K562 (cell line): ENCODE measurements around the gene IGDCC3. TPM values are rescaled to one million over a fixed set of nuclear protein-coding genes. Genes with fewer than 3 reads are reported as not detected.

Experiments
- BACH1 ChIP-seq: fragments of 200-800 bp; sonication (Bioruptor generic); IDR thresholded peaks from 2 replicates; pipeline ENCODE4 v1.6.1; 2016; ENCODE audit warnings: missing genetic modification characterization, missing compliant biosample characterization
- BRD9 ChIP-seq: fragments of 450-650 bp; IDR thresholded peaks from 2 replicates; pipeline ENCODE4 v1.6.1; 2018; ENCODE audit warnings: low read depth; ENCODE audit not compliant: partially characterized antibody
- DLX4 ChIP-seq: fragments of 250-450 bp; sonication (Bioruptor Pico); IDR thresholded peaks from 2 replicates; pipeline ENCODE4 v1.6.1; 2021; ENCODE audit warnings: mild to moderate bottlenecking
- ELF2 ChIP-seq: fragments of 250-450 bp; sonication (Bioruptor Pico); IDR thresholded peaks from 2 replicates; pipeline ENCODE4 v1.5.0; 2021; ENCODE audit warnings: mild to moderate bottlenecking
- EP300 ChIP-seq: IDR thresholded peaks from 2 replicates; pipeline ENCODE4 v1.6.1; 2012; ENCODE audit warnings: low read length, improper control_type of control experiment
- MAFK ChIP-seq: IDR thresholded peaks from 2 replicates; pipeline ENCODE4 v1.6.1; 2011; ENCODE audit warnings: low read length, improper control_type of control experiment
- NFXL1 ChIP-seq: fragments of 450-650 bp; formaldehyde crosslinking; IDR thresholded peaks from 2 replicates; pipeline ENCODE4 v1.4.0; 2021; ENCODE audit warnings: mild to moderate bottlenecking
- RBBP5 ChIP-seq: fragments of 200-600 bp; sonication (generic); IDR thresholded peaks from 2 replicates; pipeline ENCODE4 v1.6.1; 2012; ENCODE audit warnings: borderline replicate concordance, mild to moderate bottlenecking, low read length, control low read depth, inconsistent platforms; ENCODE audit not compliant: insufficient read depth, poor library complexity, severe bottlenecking
- RFX1 ChIP-seq: fragments of 450-650 bp; IDR thresholded peaks from 2 replicates; pipeline ENCODE4 v1.6.1; 2016; ENCODE audit warnings: mild to moderate bottlenecking, moderate library complexity
- SIN3A ChIP-seq, 2 experiments: fragments of 150-350 bp in 1 of 2; IDR thresholded peaks; 2 replicates each; pipeline ENCODE4 v1.6.1; 2011 to 2016; ENCODE audit warnings: borderline replicate concordance in 2 of 2, low read depth in 2 of 2, low read length in 2 of 2, mild to moderate bottlenecking in 2 of 2, moderate library complexity in 2 of 2; ENCODE audit not compliant: control insufficient read depth in 1 of 2
- TAL1 ChIP-seq: fragments of 450-650 bp; IDR thresholded peaks from 2 replicates; pipeline ENCODE4 v1.6.1; 2016; ENCODE audit warnings: mild to moderate bottlenecking
- XRCC3 ChIP-seq: fragments of 450-650 bp; IDR thresholded peaks from 2 replicates; pipeline ENCODE4 v1.6.1; 2017; ENCODE audit warnings: mild to moderate bottlenecking, moderate library complexity
- ZKSCAN3 ChIP-seq: fragments of 250-450 bp; sonication (Bioruptor Pico); IDR thresholded peaks from 2 replicates; pipeline ENCODE4 v1.4.0; 2020
- ZNF143 ChIP-seq: sonication (generic); formaldehyde crosslinking; IDR thresholded peaks from 2 replicates; pipeline ENCODE4 v1.9.0; 2022; ENCODE audit warnings: mild to moderate bottlenecking, missing genetic modification reagents
- ZNF23 ChIP-seq: fragments of 250-450 bp; sonication (Bioruptor Pico); IDR thresholded peaks from 2 replicates; pipeline ENCODE4 v1.4.0; 2020; ENCODE audit warnings: mild to moderate bottlenecking
- polyA plus RNA-seq, 8 experiments: library from polyadenylated mRNA; depleted of rRNA in 4 of 8; stranded (reverse) in 5 of 8; unstranded in 3 of 8; fragments of >200 nt; fragmentation: Nextera tagmentation in 2 of 8; fragmentation: Illumina TruSeq in 1 of 8; extraction: Ambion mirVana in 2 of 8; extraction: Trizol in 1 of 8; gene quantifications; 2 replicates each; pipeline versions ENCODE4 v1.2.1 to v1.2.3, GENCODE V29; 2011 to 2014; ENCODE audit warnings: inconsistent platforms in 1 of 8, missing spikeins in 1 of 8
- total RNA-seq, 7 experiments: library from RNA; depleted of rRNA in 6 of 7; stranded (reverse); fragments of >200 nt in 6 of 7; fragmentation: Illumina TruSeq in 2 of 7; extraction: Trizol in 2 of 7; gene quantifications; 2 replicates each; pipeline versions ENCODE4 v1.2.1 to v1.2.3, GENCODE V29; 2011 to 2021; ENCODE audit warnings: low replicate concordance in 1 of 7
- TF ChIP-seq, protein P1 (sequence below): IDR thresholded peaks from 2 replicates; pipeline ENCODE4 v1.6.1; 2011; ENCODE audit warnings: borderline replicate concordance, low read depth, mild to moderate bottlenecking, moderate library complexity, low read length; ENCODE audit not compliant: insufficient read depth, poor library complexity, severe bottlenecking
- TF ChIP-seq, protein P2 (sequence below): IDR thresholded peaks from 2 replicates; pipeline ENCODE4 v1.6.1; 2011; ENCODE audit not compliant: insufficient read length; ENCODE audit errors: extremely low read depth
- TF ChIP-seq, protein P3 (sequence below): fragments of 450-650 bp; IDR thresholded peaks from 2 replicates; pipeline ENCODE4 v1.6.1; 2014; ENCODE audit warnings: low read depth, mild to moderate bottlenecking, moderate library complexity, borderline replicate concordance
- TF ChIP-seq, protein P4 (sequence below): fragments of 450-650 bp; formaldehyde crosslinking; IDR thresholded peaks from 2 replicates; pipeline ENCODE4 v1.4.0; 2020; ENCODE audit warnings: mild to moderate bottlenecking, moderate library complexity
- TF ChIP-seq, protein P5 (sequence below): fragments of 450-650 bp; formaldehyde crosslinking; conservative IDR thresholded peaks from 2 replicates; pipeline ENCODE4 v1.4.0; 2022; ENCODE audit warnings: mild to moderate bottlenecking, missing genetic modification characterization

Gene IGDCC3
- total and polyA plus RNA-seq, 9 of the 15 experiments (the other 6 are each of a cell fraction or from before 2014, with no cell fraction given) = not detected

DNA sequence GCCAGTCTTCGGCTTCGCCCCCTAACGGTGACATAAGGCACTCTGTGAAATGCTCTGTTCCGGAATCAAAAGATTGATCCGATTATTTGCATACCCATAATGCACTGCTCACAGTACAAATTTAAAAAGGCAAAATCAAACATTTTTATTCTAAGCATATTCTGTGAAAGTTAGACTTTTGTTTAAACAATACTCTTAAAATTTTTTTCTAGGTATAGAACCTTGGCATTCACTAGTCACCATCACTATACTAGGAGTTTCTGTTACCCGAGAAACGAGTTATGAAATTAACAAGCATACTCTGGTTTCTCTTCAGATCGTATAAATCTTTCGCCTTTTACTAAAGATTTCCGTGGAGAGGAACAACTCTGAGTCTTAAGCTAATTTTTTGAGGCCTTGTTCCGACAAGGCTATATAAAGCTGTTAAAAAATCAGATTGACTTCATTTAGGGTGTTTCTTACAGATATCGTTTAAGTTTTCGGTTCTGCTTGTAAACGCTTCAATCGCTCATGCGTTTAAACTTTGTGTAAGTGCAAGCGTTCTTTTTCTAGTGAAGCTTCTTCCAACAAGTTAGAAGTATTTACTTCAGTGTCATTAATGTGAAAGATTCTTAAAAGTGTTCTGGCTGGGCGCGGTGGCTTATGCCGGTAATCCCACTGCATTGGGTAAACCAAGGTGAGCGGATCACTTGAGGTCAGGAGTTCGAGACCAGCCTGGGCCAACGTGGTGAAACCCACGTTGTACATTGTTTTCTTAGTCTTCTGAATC, 73.2 kb downstream of the IGDCC3 start, which contains the start of gene RNU5B-1 (continued):
- TF ChIP-seq, protein P1, sequence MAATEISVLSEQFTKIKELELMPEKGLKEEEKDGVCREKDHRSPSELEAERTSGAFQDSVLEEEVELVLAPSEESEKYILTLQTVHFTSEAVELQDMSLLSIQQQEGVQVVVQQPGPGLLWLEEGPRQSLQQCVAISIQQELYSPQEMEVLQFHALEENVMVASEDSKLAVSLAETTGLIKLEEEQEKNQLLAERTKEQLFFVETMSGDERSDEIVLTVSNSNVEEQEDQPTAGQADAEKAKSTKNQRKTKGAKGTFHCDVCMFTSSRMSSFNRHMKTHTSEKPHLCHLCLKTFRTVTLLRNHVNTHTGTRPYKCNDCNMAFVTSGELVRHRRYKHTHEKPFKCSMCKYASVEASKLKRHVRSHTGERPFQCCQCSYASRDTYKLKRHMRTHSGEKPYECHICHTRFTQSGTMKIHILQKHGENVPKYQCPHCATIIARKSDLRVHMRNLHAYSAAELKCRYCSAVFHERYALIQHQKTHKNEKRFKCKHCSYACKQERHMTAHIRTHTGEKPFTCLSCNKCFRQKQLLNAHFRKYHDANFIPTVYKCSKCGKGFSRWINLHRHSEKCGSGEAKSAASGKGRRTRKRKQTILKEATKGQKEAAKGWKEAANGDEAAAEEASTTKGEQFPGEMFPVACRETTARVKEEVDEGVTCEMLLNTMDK = peak; percentile 90
- TF ChIP-seq, protein P2, sequence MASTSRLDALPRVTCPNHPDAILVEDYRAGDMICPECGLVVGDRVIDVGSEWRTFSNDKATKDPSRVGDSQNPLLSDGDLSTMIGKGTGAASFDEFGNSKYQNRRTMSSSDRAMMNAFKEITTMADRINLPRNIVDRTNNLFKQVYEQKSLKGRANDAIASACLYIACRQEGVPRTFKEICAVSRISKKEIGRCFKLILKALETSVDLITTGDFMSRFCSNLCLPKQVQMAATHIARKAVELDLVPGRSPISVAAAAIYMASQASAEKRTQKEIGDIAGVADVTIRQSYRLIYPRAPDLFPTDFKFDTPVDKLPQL = peak; percentile 95
- TF ChIP-seq, protein P3, sequence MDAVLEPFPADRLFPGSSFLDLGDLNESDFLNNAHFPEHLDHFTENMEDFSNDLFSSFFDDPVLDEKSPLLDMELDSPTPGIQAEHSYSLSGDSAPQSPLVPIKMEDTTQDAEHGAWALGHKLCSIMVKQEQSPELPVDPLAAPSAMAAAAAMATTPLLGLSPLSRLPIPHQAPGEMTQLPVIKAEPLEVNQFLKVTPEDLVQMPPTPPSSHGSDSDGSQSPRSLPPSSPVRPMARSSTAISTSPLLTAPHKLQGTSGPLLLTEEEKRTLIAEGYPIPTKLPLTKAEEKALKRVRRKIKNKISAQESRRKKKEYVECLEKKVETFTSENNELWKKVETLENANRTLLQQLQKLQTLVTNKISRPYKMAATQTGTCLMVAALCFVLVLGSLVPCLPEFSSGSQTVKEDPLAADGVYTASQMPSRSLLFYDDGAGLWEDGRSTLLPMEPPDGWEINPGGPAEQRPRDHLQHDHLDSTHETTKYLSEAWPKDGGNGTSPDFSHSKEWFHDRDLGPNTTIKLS = peak; percentile 74; the same call in 1 of the 2 replicates
- TF ChIP-seq ZKSCAN3 (CRISPR knock-in tag) (no peak), NFXL1 (CRISPR knock-in tag) (peak; percentile 96), ZNF23 (0 out of 2 replicates have a peak, but pooled peaks have one; percentile 54), SIN3A (IDR thresholded peaks at IDR 0.05; ENCODE audit: borderline replicate concordance in 2 of 2, control insufficient read depth in 1 of 2, low read depth in 2 of 2, low read length in 2 of 2) (peak; percentile 79 to 98), XRCC3 (no peak), MAFK (no peak), BACH1 (tag) (peak; percentile 84), TAL1 (no peak), RFX1 (peak; percentile 70), DLX4 (CRISPR knock-in tag) (peak; percentile 90), RBBP5 (no peak), ELF2 (CRISPR knock-in tag) (peak; percentile 77), BRD9 (no peak), EP300 (peak; percentile 72), ZNF143 (CRISPR knock-in tag) (peak; percentile 84)
- TF ChIP-seq, protein P4, sequence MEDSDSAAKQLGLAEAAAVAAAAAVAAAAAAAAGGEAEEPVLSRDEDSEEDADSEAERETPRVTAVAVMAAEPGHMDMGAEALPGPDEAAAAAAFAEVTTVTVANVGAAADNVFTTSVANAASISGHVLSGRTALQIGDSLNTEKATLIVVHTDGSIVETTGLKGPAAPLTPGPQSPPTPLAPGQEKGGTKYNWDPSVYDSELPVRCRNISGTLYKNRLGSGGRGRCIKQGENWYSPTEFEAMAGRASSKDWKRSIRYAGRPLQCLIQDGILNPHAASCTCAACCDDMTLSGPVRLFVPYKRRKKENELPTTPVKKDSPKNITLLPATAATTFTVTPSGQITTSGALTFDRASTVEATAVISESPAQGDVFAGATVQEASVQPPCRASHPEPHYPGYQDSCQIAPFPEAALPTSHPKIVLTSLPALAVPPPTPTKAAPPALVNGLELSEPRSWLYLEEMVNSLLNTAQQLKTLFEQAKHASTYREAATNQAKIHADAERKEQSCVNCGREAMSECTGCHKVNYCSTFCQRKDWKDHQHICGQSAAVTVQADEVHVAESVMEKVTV (CRISPR knock-in tag) = peak; percentile 73
- TF ChIP-seq, protein P5, sequence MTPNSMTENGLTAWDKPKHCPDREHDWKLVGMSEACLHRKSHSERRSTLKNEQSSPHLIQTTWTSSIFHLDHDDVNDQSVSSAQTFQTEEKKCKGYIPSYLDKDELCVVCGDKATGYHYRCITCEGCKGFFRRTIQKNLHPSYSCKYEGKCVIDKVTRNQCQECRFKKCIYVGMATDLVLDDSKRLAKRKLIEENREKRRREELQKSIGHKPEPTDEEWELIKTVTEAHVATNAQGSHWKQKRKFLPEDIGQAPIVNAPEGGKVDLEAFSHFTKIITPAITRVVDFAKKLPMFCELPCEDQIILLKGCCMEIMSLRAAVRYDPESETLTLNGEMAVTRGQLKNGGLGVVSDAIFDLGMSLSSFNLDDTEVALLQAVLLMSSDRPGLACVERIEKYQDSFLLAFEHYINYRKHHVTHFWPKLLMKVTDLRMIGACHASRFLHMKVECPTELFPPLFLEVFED (CRISPR knock-in tag) = peak; percentile 99
